NCI-H345 (cell line): ENCODE measurements around the gene TEAD1.

Experiments
- DNase-seq: peaks from one replicate; lab custom pipeline; 2025; lab: John Stamatoyannopoulos, UW

The TEAD1 gene

DNA sequence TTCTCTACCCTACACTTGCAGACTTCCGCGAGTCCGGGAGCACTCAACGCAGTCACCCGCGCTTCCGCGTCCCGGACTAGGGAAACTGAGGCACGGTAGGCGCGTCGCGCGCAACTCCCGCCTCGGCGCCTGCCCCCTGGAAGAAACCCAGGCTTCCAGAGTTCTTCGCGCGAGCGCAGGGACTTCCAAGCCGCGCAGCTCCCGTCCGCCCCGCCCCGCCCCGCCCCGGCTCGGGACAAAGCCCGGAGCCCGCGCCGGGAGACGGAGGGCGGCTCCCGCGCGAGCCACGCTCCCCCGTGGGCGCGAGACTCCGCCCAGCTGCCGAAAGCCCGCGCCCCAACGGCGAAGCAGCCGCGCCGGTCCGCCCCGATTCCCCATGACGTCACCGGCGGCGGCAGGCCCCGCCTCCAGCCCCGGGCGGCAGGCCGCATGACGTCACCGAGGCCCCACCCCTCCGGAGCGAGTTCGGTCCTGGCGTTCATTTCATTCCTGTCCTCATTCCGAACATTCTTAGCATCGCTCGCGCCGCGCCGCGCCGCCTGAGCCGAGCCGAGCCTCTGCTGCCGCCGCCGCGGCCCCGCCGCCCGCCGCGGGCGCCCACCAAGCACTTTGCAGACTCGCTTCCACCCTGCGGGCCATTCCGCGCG is at the start of gene TEAD1:
Gene TEAD1 (plus strand): TSS at position 498 of the 647 bp plus-strand sequence.
- DNase-seq = peak; percentile 94

DNA sequence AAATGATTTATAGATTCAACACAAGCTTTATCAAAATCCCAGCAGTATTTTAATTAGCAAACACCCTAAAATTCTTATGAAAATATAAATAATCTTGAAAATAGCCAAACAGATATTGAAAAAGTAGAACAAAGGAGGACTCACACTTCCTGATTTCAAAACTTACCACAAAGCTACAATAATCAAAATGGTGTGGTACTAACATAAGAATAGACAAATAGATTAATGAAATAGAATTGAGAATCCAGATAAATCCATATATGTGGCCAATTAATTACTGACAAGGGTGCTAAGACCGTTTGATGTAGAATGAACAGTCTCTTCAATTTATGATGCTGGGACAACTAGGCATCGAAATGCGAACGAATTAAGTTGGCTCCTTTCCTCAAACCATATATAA is 49.6 kb upstream of the TEAD1 start:
- no peak for DNase-seq

DNA sequence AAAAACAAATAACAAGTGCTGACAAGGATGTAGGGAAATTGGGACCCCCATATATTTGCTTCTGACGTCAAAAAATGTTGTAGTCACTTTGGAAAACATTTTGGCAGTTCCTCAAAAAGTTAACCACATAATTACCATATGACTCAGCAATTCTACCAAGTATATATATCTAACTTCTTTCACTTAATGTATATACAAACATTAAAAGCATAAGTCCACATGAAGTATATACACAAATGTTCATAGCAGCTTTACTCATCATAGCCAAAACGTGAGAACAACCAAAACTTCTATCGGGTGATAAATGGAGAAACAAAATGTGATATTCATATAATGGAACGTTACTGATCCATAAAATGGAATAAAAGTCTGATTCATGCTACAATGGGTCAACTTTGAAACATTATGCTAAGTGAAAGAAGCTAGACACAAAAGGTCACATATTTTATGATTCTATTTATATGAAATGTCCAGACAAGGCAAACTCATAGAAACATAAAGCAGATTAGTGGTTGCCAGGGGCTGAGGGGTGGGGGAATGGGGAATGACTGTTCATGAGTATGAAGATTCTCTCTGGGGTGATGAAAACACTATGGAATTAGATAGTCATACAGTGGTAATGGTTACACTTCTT is 48.7 kb upstream of the TEAD1 start:
- DNase-seq = no peak

DNA sequence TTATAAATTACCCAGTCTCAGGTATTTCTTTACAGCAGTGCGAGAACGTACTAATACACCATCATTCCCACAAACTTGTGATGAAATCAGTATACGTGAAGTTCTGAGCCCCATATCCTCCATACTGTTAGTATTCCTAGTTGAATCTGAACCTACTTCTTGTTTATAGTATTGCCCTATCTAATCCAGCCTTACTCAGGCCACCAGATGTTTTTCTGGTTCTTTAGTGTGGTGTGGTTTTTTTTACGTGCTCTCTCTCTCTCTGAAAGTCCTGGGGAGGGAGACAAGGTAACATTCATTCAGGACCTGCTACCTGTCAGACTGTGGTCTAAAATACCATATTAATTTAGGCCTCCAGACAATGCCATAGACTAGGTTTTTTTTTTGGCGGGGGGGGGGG is 47.6 kb upstream of the TEAD1 start:
- DNase-seq = no peak

DNA sequence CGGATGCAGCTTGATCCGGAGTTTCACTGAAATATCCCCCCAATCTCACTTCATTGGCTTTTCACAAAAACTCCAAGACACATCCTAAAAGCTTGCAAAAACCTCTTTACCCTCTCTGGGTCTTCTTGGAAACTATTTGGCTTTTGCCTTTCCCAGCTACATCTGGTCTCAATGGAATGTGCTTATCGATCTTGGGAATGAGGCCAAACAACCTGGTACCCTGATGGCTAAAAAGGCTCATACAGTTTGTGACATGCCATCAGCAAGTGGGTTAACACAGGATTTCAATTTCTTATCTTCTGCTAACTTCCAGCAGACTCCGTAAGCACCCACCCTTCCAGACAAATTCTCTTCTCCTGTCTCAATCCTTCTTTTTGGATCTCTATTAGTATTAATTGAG is 45.9 kb upstream of the TEAD1 start:
- DNase-seq = no peak

DNA sequence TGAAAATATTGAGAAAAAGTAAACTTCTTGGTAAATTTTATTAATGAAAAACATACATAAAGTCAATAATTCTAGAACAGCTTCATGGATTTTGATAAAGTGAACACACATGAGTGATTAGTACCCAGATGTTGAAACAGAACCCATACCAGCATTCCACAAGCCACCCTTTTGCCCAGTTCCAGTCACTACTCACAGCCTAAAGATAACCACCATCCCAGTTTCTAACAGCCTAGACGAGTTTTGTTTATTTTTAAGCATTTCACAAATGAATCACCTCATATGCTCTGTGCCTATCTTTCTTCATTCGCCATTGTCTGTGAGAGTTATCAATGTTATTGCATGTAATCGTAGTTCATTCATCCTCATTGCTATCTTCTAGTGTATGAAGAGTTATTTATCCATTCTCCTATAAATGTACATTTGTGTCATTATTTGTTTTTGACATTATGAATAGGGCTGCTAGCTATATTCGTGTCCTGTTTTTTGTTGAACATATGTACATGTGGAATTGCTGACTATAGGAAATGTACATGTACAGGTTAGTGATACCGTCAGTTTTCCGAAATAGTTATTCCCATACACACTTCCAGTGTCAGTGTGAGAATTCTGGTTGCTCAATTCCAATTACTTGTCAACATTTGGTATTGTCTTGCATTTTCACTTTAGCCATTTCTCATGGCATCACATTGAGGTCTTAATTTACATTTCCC is 44.5 kb upstream of the TEAD1 start:
- DNase-seq = no peak

GRCh38 chr11:12631651-12632050 is 42.6 kb upstream of the TEAD1 start:
- DNase-seq = no peak

GRCh38 chr11:12634329-12634728 is 39.9 kb upstream of the TEAD1 start:
- no peak for DNase-seq

DNA sequence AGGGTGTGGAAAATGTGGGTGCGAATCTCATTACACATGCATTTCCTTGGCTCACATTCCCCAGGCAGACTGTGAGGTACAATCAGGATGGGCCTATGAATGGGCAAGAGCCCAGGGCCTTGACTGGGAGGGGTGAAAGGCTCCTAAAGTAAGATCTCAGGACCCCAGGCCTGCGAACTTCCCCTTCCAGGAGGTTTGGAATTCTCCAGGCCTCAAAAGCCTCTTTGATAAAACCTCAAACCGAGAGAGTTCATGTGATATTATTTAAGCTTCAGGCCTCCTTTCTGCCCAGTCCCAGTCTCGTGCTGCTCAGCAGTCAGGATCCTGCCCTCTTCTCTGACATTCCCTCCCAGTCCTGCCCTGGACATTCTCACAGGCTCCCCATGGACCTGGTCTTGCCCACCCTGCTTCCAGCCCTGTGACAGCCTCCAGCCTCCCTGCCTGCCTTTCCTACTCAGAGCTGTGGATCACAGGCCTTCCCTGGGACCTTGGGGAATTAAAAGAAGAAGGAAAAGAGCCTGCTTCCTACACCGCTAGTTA is 37.3 kb upstream of the TEAD1 start:
- no peak for DNase-seq

DNA sequence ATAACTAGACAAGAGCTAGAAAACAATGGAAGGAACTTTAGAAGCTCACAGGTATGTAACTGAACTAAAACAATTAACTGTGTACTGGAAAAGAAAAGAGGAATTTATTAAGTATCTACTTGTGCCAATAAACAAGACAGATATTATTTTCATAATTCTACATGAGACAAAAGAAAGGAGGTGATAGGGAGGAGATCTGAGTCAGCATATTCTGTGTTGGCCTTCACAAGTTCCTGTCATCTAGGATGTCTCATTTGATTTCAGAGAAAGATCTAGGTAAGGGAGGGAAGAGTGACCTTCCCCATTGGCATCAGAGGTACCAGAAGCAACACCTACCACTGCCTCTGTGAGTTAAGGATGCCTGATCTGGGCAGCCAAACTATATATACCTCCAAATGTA is 34.8 kb upstream of the TEAD1 start:
- no peak for DNase-seq

DNA sequence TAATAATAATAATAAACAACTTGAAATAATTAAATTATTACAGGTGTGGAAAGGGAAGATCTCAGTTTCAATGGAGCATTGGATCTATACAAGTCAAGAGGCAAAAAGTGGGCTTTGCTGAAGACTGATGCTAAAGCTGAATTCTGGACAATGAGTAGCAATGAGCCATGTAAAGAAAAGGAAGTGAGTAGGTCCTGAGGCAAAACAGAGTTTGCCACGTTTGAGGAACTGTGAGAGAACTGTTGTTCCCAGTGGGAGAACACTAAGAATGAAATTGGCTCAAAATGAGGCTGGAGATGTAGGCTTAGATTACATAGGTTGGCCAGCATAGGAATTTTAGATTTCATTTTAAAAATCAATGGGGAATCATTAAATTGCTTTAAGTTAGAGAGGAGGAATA is 33.9 kb upstream of the TEAD1 start:
- DNase-seq = no peak

GRCh38 chr11:12640926-12641849 is 33.0 kb upstream of the TEAD1 start:
- DNase-seq = no peak

DNA sequence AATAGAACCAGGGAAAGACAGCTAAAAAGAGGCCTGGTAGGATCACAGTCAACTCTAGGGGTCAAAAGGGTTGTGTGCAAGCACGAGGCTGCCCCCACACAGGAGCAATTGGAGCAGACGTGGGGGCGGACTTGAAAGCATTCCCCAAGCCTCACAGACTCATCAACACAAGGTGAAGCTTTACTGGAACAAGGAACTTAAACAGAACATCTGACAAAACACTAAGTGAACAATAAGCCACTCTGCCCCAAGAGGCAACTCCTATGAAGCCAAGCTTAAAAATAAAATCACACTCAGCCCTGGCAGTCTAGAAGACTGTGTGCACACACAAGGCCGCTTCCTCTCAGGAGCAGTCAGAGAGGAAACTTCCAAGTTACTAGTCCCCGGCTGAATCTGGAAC is 32.2 kb upstream of the TEAD1 start:
- DNase-seq = no peak

GRCh38 chr11:12642806-12643428 is 31.3 kb upstream of the TEAD1 start:
- no peak for DNase-seq

- no peak for DNase-seq
These were observed 27.7 kb upstream of the TEAD1 start for GRCh38 chr11:12646478-12646877.

GRCh38 chr11:12653729-12654128 is 20.5 kb upstream of the TEAD1 start:
- DNase-seq = no peak

DNA sequence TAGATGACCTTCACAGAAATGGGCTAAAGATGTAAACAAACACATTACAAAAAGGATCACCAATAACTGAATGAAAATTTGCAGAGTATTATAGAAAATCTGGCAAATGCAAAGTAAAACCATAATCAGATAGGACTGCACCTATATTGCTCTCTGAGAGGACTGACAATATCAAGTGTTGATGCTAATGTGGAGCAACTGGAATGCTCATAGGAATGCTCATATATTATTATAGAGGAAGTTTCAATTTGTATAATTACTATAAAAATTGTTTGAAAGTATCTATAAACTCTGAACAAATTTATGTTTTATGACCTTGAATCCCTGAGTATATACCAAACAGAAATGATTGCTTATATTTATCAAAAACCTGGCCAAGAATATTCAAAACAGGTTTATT is 18.4 kb upstream of the TEAD1 start:
- no peak for DNase-seq

DNA sequence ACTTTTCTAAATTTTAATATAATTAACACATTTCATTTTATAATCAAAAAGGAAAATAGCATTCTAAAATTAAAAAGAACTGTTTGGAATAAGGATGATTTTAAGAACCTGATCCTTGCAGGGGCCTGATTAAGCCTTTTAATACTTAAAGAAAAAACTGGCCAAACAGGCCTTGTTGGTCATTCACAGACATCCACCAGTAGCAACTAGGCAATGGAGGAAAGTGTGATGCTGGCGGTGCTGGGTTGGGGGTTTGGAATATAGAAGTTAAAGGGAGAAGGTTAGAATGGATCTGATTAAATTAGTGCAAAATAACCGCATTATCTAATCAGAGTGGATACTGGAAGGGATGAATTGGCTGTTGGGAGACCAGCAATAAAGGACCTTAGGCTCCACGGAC is 16.9 kb upstream of the TEAD1 start:
- DNase-seq = no peak

DNA sequence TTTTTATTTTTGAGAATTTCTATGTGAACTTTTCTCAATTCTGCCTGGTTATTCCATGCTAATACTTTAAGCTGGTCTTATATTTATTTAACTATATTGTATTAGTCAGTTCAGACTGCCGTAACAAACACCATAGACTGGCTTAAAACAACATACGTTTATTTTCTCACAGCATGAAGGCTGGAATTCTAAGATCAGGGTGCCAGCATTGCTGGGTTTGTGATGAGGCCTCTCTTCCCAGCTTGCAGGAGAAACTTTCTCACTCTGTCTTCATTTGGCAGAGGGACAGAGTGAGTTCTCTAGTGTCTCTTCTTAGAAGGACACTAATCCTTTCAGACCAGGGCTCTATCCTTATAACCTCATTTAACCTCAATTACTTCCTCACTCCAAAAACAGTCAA is 16.2 kb upstream of the TEAD1 start:
- no peak for DNase-seq

DNA sequence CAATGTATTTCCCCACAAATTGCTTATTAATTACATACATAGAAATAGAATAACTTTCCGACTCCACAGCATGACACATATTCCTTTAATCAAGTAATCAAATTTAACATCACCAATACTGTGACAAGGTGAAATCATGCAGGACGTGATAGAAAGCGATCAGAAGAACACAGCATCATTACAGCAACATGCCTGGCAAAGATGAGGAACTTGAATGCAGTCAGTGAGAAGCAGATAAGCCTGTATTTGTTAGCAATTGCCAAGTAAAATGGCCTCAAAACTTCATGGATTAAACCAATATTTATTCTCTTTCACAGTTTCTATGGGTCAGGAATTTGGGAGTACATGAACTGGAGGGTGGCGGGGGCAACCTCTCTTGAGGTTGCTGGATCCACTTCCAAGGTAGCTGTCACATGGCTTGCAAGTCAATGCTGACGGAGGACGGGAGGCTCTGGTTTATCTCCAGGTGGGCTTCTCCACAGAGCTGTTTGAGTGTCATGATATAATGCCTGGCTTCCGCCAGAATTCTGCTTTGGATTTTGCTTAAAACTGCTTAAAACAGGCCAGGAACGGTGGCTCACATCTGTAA is 12.0 kb upstream of the TEAD1 start:
- no peak for DNase-seq

GRCh38 chr11:12664385-12664784 is 9.8 kb upstream of the TEAD1 start:
- DNase-seq = no peak
